A673 (cell line): ENCODE data around the gene PHEX.

ENCODE experiments used
- EZH2 ChIP-seq: fragments of 200-600 bp; sonication (generic); IDR thresholded peaks from 2 replicates; pipeline ENCODE4 v1.6.1; 2017; ENCODE audit warnings: borderline replicate concordance, low read depth, mild to moderate bottlenecking, mixed read lengths, antibody characterized with exemption, low read length; ENCODE audit not compliant: poor library complexity, severe bottlenecking
- TF ChIP-seq, protein P1 (sequence below): fragments of 300-800, 200-600 bp; sonication (generic); conservative IDR thresholded peaks from 2 replicates; pipeline ENCODE4 v1.5.1; 2017; ENCODE audit warnings: low read depth, mild to moderate bottlenecking, antibody characterized with exemption, low read length, moderate library complexity, mixed read lengths

DNA sequence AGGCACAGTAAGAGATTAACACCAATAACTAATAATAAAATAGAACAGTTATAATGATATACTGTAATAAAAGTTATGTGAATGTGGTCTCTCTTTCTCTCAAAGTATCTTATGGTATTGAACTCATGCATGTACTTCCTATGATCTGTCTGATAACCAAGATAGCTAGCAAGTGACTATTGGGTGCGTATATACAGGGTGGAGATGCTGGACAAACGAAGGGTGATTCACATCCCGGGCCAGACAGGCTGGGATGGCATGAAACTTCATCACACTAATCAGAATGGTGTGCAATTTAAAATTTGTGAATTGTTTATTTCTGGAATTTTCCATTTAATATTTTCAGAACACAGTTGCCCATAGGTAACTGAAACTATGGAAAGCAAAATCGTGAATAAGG lies 96.8 kb downstream of the PHEX start:
- TF ChIP-seq, protein P1, sequence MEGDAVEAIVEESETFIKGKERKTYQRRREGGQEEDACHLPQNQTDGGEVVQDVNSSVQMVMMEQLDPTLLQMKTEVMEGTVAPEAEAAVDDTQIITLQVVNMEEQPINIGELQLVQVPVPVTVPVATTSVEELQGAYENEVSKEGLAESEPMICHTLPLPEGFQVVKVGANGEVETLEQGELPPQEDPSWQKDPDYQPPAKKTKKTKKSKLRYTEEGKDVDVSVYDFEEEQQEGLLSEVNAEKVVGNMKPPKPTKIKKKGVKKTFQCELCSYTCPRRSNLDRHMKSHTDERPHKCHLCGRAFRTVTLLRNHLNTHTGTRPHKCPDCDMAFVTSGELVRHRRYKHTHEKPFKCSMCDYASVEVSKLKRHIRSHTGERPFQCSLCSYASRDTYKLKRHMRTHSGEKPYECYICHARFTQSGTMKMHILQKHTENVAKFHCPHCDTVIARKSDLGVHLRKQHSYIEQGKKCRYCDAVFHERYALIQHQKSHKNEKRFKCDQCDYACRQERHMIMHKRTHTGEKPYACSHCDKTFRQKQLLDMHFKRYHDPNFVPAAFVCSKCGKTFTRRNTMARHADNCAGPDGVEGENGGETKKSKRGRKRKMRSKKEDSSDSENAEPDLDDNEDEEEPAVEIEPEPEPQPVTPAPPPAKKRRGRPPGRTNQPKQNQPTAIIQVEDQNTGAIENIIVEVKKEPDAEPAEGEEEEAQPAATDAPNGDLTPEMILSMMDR, result no peak
- TF ChIP-seq EZH2, result no peak
